Left lung (tissue), 10 donors: ENCODE measurements around the gene UBE2V1. TPM values are rescaled to one million over a fixed set of nuclear protein-coding genes. Genes with fewer than 3 reads are reported as not detected.
A peak's percentile ranks its signal among the peaks of the same experiment; 100 is the strongest.
"Not testable (repeated sequence)": the region's sequence is repeated elsewhere in the genome, so short reads cannot be mapped to it uniquely, and the experiment has no call there.

Experiments used
- ATAC-seq: fragments of 200-7000 bp; cut with Tn5 transposase; one replicate; pipeline ENCODE4 v1.9.1; 2020; ENCODE audit warnings: moderate library complexity
- DNase-seq, 4 donors: peaks; one replicate each; pipeline ENCODE4 v3.0.0-alpha.2; 2013 to 2020
- H3K27ac ChIP-seq, 2 donors: fragments of 200-600 bp; sonication (generic) in 1 of 2; one replicate each; pipeline versions ENCODE4 v1.5.0 to v1.8.0; 2020 to 2021
- H3K27me3 ChIP-seq, 2 donors: fragments of 200-600 bp; sonication (generic) in 1 of 2; one replicate each; pipeline versions ENCODE4 v1.5.0 to v1.8.0; 2020 to 2021
- H3K36me3 ChIP-seq, 2 donors: fragments of 200-600 bp; sonication (generic) in 1 of 2; one replicate each; pipeline versions ENCODE4 v1.5.0 to v1.8.0; 2020 to 2021
- H3K4me1 ChIP-seq, 2 donors: fragments of 200-600 bp; one replicate each; pipeline ENCODE4 v1.8.0; 2021
- H3K4me3 ChIP-seq, 2 donors: fragments of 200-600 bp; sonication (generic) in 1 of 2; one replicate each; pipeline versions ENCODE4 v1.5.0 to v1.8.0; 2020 to 2021; ENCODE audit warnings: mild to moderate bottlenecking in 1 of 2
- H3K9me3 ChIP-seq, 2 donors: fragments of 200-600 bp; sonication (generic) in 1 of 2; one replicate each; pipeline versions ENCODE4 v1.5.0 to v1.8.0; 2020 to 2021
- CTCF ChIP-seq, 2 donors: fragments of 200-600 bp; sonication (generic) in 1 of 2; IDR thresholded peaks; one replicate each; pipeline versions ENCODE4 v1.5.0 to v1.8.0; 2021; ENCODE audit warnings: antibody characterized with exemption in 2 of 2
- intact Hi-C, 2 donors: fragments of 100-400 bp; cut with DNase I; formaldehyde crosslinking; loops; one replicate each; pipeline versions ENCODE4 v1.11.2 to v1.14.2; 2022
- polyA plus RNA-seq, 6 donors: library from polyadenylated mRNA; unstranded; fragments of 120-200 nt; gene quantifications; one replicate each; pipeline ENCODE4 v1.2.1, GENCODE V29; 2013; ENCODE audit not compliant: insufficient read length in 6 of 6
- total RNA-seq, 2 donors: library from RNA; stranded (reverse); fragmentation: NEBNext Ultra II Directional; extraction: Animal tissue kit (Norgen Biotek cat#: 25700); gene quantifications; one replicate each; pipeline ENCODE4 v1.2.1, GENCODE V29; 2021
- donor health status: DM: no; HTN: yes; CAD: no.
- donor health status: DM: no; HTN: no; CAD: no.

UBE2V1 gene
- total and polyA plus RNA-seq, 8 donors, result 72.6 to 178 (median 152) TPM

- no peaks in the 10 kb centered on the region for H3K9me3 ChIP-seq
- H3K27me3 ChIP-seq, result no peaks in the 10 kb centered on the region
- no peak for TF ChIP-seq CTCF (IDR thresholded peaks at IDR 0.05)
- H3K4me3 ChIP-seq, result no peak overlapping the region
- no peak for DNase-seq
- intact Hi-C loops, result no loop called here
- H3K27ac ChIP-seq, result no peak overlapping the region
- H3K4me1 ChIP-seq, result peaks cover 11 to 27% of the 10 kb centered on the region in 2 donors
- ATAC-seq, result no peak
- H3K36me3 ChIP-seq, result peaks cover 0 to 38% of the 10 kb centered on the region in 2 donors
Observed at GRCh38 chr20:50083034-50083433, 29.9 kb downstream of the UBE2V1 start.

DNA sequence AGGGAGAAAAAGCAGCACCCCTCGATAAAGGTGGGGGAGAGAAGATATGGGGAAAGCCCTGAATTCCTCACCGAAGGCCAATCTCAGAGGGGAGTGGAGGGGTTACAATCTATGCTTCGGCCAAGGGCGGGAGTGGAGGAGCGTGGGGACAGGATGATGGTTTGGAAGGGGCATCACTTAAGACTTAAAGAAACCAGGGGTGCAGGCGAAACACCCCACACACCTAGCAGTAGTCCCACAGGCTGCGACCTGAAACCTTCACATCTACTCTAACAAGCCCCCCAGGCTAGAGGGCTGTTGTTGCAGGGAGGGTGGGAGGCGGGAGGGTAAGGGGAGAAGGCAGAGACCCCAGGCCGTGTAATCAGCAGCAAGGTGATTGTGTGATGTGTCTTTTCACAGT is 30.9 kb downstream of the UBE2V1 start:
- intact Hi-C loops, H3K9me3 ChIP-seq, H3K4me3 ChIP-seq, H3K27ac ChIP-seq, H3K27me3 ChIP-seq, DNase-seq, ATAC-seq: not testable (repeated sequence)
- peaks cover 11 to 22% of the 10 kb centered on the region in 2 donors for H3K4me1 ChIP-seq
- peaks cover 0 to 32% of the 10 kb centered on the region in 2 donors for H3K36me3 ChIP-seq

DNA sequence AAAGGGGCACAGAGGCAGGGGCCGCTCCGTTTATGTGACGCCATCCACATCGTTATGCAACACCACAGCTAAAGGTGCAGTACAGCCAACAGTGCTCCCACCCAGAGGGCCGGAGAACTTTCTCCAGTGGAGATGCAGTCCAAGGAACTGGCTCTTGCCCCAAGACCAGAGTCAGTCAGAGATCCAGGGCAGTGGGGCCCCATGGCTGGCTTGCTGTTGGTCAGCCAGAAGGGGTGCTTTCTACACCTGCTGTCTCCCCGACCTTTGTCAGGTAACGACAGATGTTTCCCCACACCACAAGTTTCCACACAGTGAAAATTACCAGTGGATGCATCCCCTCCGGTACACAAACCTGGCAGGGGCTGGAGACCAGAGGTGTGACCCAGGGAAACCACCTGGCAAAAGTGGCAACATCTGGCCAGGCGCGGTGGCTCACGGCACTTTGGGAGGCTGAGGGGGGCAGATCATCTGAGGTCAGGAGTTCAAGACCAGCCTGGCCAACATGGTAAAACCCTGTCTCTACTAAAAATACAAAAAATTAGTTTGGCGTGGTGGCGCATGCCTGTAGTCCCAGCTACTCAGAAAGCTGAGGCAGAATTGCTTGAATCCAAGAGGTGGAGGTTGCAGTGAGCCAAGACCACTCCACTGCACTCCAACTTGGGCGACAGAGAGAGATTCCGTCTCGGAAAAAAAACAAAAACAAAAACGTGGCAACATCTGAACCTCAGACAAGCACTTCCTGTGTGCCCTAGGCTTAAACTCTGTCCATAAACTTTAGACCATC is 34.9 kb downstream of the UBE2V1 start:
- Histone ChIP-seq H3K4me1 (no peaks in the 10 kb centered on the region), H3K4me3 (no peak overlapping the region), H3K27ac (no peak overlapping the region), H3K36me3 (peaks cover 0 to 23% of the 10 kb centered on the region in 2 donors), H3K9me3 (no peaks in the 10 kb centered on the region), H3K27me3 (no peaks in the 10 kb centered on the region)
- intact Hi-C loops, result no loop called here
- DNase-seq (no peak), ATAC-seq (no peak)
- no peak for TF ChIP-seq CTCF (IDR thresholded peaks at IDR 0.05)

DNA sequence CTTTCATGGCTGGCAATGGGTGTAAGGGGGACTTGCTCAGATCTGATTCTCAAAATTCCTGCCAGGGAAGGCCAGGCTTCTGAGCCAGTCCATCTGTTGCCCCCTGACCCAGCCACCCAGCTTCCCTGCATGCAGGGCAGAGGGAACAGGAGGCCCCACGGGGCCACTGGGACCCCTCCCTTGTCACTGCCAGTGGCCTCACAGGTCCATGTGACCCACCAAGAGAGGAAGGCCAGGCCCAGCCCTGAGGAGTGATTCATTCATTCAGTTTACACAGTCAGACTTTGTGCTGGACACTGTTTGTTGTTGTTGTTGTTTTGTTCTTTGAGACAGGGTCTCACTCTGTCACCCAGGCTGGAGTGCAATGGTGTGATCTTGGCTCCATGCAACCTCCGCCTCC is 39.5 kb downstream of the UBE2V1 start:
- DNase-seq (peak in 1 of 4 donors; percentile 45), ATAC-seq (no peak)
- no peak for TF ChIP-seq CTCF (IDR thresholded peaks at IDR 0.05)
- H3K4me3 ChIP-seq, result no peak overlapping the region
- no peak overlapping the region for H3K27ac ChIP-seq
- no peaks in the 10 kb centered on the region for H3K9me3 ChIP-seq
- H3K36me3 ChIP-seq, result no peaks in the 10 kb centered on the region
- intact Hi-C loops, result loop anchor here in 1 of 2 donors (5.0 kb wide), 1 partner anchor 91 kb away; the partner anchor contains the start of gene SNAI1
- peaks cover 0 to 12% of the 10 kb centered on the region in 2 donors for H3K4me1 ChIP-seq
- no peaks in the 10 kb centered on the region for H3K27me3 ChIP-seq

- H3K27me3 ChIP-seq, result no peaks in the 10 kb centered on the region
- no peaks in the 10 kb centered on the region for H3K36me3 ChIP-seq
- H3K4me3 ChIP-seq, result peak overlapping the region; percentile 11 to 23
- TF ChIP-seq CTCF (IDR thresholded peaks at IDR 0.05), result peak; percentile 100
- no peaks in the 10 kb centered on the region for H3K9me3 ChIP-seq
- DNase-seq (peak; percentile 87 to 100 (median 92)), ATAC-seq (peak; percentile 99)
- H3K4me1 ChIP-seq, result peaks cover 0 to 12% of the 10 kb centered on the region in 2 donors
- intact Hi-C loops, result loop anchor here in 1 of 2 donors (5.0 kb wide), 1 partner anchor 89 kb away; the partner anchor contains the start of gene SNAI1
- no peak overlapping the region for H3K27ac ChIP-seq
Observed at GRCh38 chr20:50071039-50071888, 41.7 kb downstream of the UBE2V1 start.
